ENCODE results near the gene BCL3.
"Not testable (repeated sequence)": the region's sequence is repeated elsewhere in the genome, so short reads cannot be mapped to it uniquely, and the experiment has no call there.

BCL3 gene

GRCh38 chr19:44721369-44721768 is 27.1 kb upstream of the BCL3 start:
- DNase-seq (ENCODE audit: low spot score) = not testable (repeated sequence)

DNA sequence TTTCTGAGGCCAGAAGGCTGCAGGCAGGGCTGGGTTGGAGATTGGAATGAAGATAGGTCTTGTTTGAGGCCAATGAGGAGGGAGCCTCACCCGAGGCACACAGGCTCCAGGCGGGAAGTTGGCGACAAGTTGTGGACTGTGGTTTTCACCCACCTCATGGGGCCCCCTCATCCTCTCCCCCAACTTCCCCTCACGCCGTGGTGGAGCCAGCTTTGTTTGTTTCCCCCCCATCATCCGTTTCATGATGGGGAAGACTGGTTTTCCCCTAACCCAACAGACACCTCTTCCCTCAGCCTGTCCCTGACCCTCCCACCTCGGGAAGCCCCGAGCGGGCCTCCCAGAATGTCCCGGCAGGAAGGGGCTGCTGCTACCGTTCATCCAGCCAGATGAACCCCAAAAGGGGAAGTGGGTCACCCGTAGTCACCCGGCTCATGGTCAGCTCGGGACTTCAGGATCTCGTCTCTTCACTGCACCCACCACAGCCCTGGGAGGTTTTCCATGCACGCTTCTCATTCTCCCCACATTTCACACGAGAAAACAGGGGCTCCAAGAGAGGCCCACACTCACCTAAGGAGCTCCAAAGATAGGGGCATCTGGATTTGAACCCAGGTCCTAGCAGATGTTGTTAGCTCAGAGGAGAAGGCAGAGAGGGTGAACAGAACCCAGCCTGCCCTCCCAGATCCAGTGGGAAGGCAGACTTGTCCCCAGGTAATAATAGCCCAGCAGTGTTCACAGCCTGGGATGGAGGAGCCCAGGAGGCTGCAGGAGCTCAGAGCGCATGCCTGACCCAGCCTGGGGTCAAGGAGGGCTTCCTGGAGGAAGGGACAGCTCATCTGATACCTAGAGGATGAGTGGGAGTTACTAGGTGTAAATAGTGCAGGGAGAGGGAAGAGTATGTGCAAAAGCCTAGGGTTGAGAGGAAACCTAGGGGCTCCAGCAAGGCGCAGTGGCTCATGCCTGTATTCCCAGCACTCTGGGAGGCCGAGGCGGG is 26.1 kb upstream of the BCL3 start:
- DNase-seq (ENCODE audit: low spot score) = peak; percentile 30

- DNase-seq (ENCODE audit: low spot score) = no peak
Measured at GRCh38 chr19:44723299-44723951, 25.1 kb upstream of the BCL3 start.

- peak; percentile 82 for DNase-seq (ENCODE audit: low spot score)
Measured at GRCh38 chr19:44723952-44724319, 24.6 kb upstream of the BCL3 start.

DNA sequence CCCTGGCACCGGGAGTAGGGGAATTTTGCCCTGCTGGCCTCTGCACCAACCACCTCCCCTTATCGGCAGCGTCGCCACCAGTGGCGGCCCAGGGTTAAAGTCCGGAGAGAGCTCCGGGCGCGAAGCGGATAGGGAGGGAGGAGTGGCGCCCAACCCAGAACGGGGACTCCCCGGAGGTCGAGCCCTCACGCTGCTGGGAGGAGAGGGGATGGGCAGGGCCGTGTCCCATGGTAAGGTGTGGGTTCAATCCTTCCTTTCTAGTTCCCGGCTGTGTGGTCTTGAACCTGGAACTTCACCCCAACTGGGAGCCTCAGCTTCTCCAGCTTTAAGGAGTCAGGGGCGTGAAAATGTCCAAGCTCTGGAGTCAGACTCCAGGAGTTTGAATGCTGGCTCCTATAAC is 23.3 kb upstream of the BCL3 start:
- DNase-seq (ENCODE audit: low spot score) = no peak

DNA sequence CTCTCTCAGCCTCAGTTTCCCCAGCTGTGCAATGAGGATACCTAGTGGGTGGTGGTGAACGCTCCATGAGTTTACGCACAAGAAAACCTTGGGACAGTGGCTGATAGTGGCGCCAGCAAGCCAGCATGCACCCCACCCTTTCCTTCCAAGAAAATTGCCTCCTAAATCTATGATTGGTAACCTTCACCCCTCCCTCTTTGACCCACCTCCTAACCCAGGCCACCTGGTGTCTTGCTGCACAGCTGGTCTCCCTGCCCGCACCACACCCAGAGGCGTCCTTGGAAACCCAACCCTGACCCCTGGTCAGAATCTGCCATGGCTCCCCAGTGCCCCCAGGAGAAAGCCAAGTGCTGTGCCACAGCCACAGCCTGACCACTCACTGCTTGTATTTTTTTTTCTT is 22.8 kb upstream of the BCL3 start:
- DNase-seq (ENCODE audit: low spot score) = no peak

DNA sequence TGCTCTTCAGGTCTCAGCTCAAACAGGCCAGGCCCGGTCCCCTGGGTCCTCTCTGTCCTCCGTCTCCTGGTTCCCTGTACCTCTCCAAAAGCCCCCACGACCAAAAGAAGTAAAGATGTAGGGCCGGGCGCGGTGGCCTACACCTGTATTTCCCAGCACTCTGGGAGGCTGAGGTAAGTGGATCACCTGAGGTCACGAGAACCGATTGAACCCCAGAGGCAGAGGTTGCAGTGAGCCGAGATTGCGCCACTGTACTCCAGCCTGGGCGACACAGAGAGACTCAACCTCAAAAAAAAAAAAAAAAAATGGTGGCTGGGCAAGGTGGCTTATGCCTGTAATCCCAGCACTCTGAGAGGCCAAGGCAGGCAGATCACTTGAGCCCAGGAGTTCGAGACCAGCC is 22.0 kb upstream of the BCL3 start:
- DNase-seq (ENCODE audit: low spot score) = no peak

GRCh38 chr19:44728178-44728577 is 20.3 kb upstream of the BCL3 start:
- no peak for DNase-seq (ENCODE audit: low spot score)

DNA sequence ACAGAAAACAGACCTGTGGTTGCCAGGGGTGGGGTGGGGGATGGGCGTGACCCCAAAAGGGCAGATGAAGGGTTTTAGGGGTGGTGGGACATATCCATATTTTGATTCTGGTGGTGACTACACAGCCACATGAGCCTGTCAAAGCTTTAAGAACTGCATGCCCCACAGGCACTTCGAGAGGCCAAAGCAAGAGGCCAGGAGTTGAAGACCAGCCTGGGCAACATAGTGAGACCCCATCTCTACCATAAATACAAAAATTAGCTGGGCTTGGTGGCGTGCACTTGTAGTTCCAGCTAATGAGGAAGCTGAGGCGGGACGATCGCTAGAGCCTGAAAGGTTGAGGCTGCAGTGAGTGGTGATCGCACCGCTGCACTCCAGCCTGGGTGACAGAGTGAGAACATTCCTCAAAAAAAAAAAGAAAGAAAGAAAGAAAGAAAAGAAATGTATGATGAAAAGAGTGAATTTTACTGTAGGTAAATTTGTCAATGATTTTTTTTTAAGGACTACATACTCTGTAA is 18.9 kb upstream of the BCL3 start:
- no peak for DNase-seq (ENCODE audit: low spot score)

DNA sequence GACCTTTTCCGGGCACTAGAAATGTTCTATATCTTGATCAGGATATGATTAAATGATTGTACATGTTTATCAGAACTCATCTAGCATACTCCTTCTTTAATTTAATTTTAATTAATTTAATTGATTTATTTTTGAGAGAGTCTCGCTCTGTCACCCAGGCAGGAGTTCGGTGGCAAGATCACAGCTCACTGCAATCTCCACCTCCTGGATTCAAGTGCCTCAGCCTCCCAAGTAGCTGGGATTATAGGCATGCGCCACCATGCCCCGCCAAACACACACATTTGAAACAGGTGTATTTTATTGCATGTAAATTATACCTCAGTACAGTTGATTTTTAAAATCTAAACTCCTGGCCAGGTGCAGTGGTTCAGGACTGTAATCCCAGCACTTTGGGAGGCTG is 17.4 kb upstream of the BCL3 start:
- DNase-seq (ENCODE audit: low spot score) = no peak

DNA sequence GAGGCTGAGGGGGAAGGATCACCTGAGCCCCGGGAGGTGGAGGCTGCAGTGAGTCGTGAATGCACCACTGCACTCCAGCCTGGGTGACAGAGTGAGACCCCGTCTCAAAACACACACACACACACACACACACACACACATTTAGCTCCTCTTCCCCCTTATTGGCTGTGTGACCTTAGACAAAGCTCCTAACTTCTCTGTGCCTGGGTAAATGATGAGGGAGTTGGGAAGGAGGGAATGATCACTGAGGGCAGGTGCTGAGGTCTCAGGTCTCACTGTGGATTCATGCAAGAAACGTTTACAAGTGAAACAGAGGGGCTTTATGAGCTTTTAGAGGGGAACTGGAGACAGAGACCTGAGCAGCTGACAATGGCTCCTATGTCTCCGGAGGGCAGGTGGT is 16.9 kb upstream of the BCL3 start:
- no peak for DNase-seq (ENCODE audit: low spot score)

DNA sequence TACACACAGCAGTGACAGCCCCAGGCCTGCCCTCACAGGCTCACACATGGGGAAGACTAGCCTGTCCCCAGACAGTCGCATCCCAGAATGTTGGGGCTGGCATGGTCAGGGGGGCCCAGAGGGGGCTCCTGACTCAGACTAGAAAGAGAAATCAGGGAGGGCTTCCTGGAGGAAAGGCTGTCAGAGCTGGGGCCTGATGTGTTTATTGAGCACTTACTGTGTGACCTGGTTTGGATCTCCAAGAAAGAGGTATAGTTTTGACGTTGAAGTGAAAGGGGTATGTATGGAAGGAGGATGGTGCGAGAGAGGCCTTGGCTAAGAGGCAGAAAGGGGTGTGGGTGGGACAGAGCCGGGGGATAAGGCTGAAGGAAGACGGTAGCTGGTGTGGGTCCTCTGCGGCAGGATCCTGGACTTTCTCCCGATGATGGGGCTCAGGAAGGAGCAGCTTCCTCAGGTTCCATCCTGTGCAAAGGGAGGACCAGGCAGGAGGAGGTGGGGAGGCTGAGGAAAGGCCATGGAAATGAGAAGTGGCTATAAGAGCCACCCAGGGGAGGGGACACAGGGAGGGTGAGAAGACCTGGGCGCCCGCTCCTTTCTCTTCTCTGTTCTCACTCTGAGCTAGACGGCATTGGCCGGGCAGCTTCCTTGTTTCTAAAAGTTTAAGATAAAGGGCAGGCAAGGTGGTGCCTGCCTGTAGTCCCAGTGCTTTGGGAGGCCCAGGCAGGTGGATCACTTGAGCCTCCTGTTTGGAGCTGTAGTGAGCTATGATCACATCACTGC is 16.1 kb upstream of the BCL3 start:
- DNase-seq (ENCODE audit: low spot score) = no peak

DNA sequence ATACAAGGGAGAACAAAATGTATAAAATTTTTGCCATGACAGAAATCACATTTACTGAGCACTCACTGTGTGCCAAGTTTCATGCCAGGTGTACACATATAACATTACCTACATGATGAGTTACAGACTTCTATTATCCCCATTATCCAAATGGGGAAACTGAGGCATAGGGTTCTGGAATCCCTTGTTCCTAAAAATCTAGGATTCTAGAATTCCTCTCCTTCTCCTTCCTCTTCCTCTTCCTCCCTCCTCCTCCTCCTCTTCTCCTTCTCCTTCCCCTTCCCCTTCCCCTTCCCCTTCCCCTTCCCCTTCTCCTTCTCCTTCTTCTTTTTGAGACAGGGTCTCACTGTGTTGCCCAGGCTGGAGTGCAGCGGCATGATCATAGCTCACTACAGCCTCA is 14.2 kb upstream of the BCL3 start:
- no peak for DNase-seq (ENCODE audit: low spot score)

- DNase-seq (ENCODE audit: low spot score) = no peak
Measured at GRCh38 chr19:44735011-44735410, 13.5 kb upstream of the BCL3 start.

GRCh38 chr19:44737238-44738071 is 11.1 kb upstream of the BCL3 start:
- no peak for DNase-seq (ENCODE audit: low spot score)

DNA sequence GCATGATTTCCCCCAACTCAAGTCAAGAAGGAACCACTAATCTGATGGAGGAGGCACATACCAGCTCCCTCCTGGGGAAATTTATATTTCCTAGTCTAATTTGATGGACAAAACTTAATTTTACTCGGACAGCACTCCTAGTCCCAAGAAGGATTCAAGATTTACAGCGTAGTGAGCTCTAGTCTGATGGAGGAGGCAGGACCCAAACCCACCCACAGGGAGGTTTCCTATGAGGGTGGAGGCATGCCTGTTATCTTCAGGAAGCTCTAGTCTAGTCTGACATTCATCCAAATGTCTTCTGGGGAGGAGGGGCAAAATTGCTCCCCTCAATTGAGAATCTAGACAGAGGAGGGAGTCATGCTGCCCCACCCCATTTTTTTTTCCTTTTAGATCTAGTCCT is 10.4 kb upstream of the BCL3 start:
- DNase-seq (ENCODE audit: low spot score) = no peak

DNA sequence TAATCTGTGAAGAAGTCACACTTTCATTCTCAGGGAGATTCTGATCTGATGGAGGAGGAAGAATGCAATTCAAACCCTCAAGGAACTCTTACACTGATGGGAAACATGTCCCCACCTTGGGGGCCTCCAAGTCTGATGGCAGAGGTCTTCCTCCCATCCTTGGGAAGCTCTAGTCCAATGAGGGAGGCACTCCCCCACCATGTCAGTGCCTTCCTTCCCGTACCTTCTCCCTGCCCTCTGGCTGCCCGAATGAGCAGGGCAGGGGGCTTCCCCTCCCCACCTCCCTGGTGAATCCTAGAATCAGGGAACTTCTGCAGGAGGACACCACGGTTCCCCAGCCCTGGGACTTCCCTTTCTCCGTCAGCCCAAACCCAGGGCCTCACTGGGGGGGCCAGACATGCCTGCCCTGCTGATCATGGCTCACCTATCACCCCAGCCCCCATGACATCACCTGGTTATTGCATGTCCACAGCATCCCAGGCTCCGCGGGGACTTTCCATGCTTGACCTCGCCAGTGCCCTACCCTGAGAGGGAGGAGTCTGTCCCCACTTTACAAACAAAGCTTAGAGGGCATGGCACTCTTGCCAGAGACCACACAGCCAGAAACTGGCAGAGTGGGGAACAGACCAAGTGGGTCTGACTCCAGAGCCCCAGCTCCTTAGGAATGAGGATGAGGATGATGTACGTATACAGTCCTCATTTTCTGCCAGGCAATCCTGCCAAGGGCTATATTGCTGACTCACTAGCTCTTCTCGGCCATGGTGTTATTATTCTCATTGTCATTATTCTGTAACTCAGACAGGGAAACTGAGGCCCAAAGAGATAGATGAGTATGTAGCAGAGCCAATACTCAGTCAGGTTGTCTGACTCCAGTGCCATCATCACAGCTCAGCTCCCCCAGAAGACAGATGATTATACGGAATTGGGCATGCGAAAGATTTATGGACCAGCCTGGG is 9.6 kb upstream of the BCL3 start:
- DNase-seq (ENCODE audit: low spot score) = no peak

- no peak for DNase-seq (ENCODE audit: low spot score)
Measured at GRCh38 chr19:44740351-44740824, 8.1 kb upstream of the BCL3 start.

- no peak for DNase-seq (ENCODE audit: low spot score)
Measured at GRCh38 chr19:44741258-44741731, 7.2 kb upstream of the BCL3 start.

DNA sequence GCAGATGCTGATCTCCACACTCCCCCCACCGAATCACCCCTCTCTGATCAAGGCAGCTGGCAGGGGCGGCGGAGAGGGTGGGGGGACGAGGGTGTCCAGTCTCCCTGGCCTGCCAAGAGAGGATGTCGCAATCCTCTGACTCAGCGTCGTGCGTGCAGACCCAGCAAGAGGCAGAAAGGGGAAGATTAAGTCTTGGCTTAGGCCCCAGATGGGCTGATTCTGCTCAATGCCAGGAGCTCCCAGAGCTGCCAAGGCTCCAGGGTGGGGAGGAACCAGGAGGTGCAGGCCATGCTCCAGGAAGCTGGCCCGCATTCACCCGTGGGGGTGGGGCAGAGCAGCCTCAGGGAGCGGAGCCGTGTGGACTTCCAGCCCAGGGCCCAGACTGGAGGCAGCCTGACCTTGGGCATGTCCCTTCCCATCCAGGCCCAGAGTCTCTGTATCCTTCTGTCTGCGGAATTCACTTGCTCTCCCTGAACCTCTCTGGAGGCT is 6.6 kb upstream of the BCL3 start:
- DNase-seq (ENCODE audit: low spot score) = peak; percentile 46
